Natural killer cell (primary cell): ENCODE measurements around the gene CEACAM16. TPM values are rescaled to one million over a fixed set of nuclear protein-coding genes. Genes with fewer than 3 reads are reported as not detected.

Experiments used
- ATAC-seq, 3 donors: fragments of 150-1000 bp in 2 of 3; fragments of 200-7000 bp in 1 of 3; cut with Tn5 transposase; 1 replicate in 1 of 3; 2 replicates in 2 of 3; pipeline ENCODE4 v1.10.0; 2021; ENCODE audit warnings: mild to moderate bottlenecking in 2 of 3, moderate library complexity in 2 of 3
- DNase-seq, 2 donors: peaks; one replicate each; pipeline versions ENCODE4 v3.0.0 to v3.0.0-alpha.2; 2013 to 2021; ENCODE audit warnings: mixed read lengths in 1 of 2
- H3K27ac ChIP-seq: one replicate; pipeline ENCODE4 v1.5.1; 2013; ENCODE audit warnings: mild to moderate bottlenecking, low read length
- H3K27me3 ChIP-seq: one replicate; pipeline ENCODE4 v1.6.1; 2013; ENCODE audit warnings: low read length; ENCODE audit not compliant: control insufficient read depth, insufficient read depth
- H3K36me3 ChIP-seq: one replicate; pipeline ENCODE4 v1.6.1; 2013; ENCODE audit warnings: low read length; ENCODE audit not compliant: control insufficient read depth, insufficient read depth
- H3K4me1 ChIP-seq: one replicate; pipeline ENCODE4 v1.6.1; 2013; ENCODE audit warnings: low read length; ENCODE audit not compliant: control insufficient read depth, insufficient read depth
- H3K4me3 ChIP-seq: one replicate; pipeline ENCODE4 v1.5.1; 2013; ENCODE audit warnings: low read length
- H3K9me3 ChIP-seq: one replicate; pipeline ENCODE4 v1.6.1; 2013; ENCODE audit warnings: low read length; ENCODE audit not compliant: control insufficient read depth, insufficient read depth
- H3K27ac Mint-ChIP-seq, 2 donors: one replicate each; pipeline ENCODE4 v1.8.0; 2022; ENCODE audit warnings: mild to moderate bottlenecking in 2 of 2, mixed read lengths in 2 of 2, moderate library complexity in 1 of 2
- H3K27me3 Mint-ChIP-seq, 2 donors: one replicate each; pipeline ENCODE4 v1.8.0; 2022; ENCODE audit warnings: low read depth in 2 of 2, mixed read lengths in 2 of 2
- H3K36me3 Mint-ChIP-seq: one replicate; pipeline ENCODE4 v1.8.0; 2022; ENCODE audit warnings: mixed read lengths
- H3K4me1 Mint-ChIP-seq, 2 donors: one replicate each; pipeline ENCODE4 v1.8.0; 2022; ENCODE audit warnings: mixed read lengths in 2 of 2
- H3K4me3 Mint-ChIP-seq: one replicate; pipeline ENCODE4 v1.8.0; 2022; ENCODE audit warnings: mild to moderate bottlenecking, moderate library complexity, mixed read lengths
- H3K9me3 Mint-ChIP-seq, 2 donors: one replicate each; pipeline ENCODE4 v1.8.0; 2022; ENCODE audit warnings: mixed read lengths in 2 of 2
- CTCF ChIP-seq: fragments of 200-600 bp; IDR thresholded peaks from one replicate; pipeline ENCODE4 v1.8.0; 2022; ENCODE audit warnings: antibody characterized with exemption
- WGBS: methylation state at CpG from one replicate; pipeline ENCODE4 v1.1.7; 2013; ENCODE audit warnings: missing lambda C conversion rate; ENCODE audit not compliant: insufficient coverage; 5-methylcytosine and 5-hydroxymethylcytosine counted together
- intact Hi-C: fragments of 100-400 bp; cut with micrococcal nuclease; formaldehyde crosslinking; loops from one replicate; pipeline ENCODE4 v1.14.2; 2022
- total RNA-seq, 4 donors: library from RNA; stranded (reverse); fragments of 120-200 nt in 1 of 4; gene quantifications; one replicate each; pipeline versions ENCODE4 v1.2.3 to v1.2.4, GENCODE V29; 2013 to 2022

CEACAM16 gene
- total RNA-seq, 3 donors from 2014 or later (not counting 1 experiment from before 2014, with no cell fraction given): not detected

- Histone ChIP-seq H3K4me3 (no peak overlapping the region), H3K36me3 (no peaks in the 10 kb centered on the region), H3K27ac (no peak overlapping the region), H3K27me3 (no peaks in the 10 kb centered on the region), H3K4me1 (peaks cover 2% of the 10 kb centered on the region), H3K9me3 (no peaks in the 10 kb centered on the region)
- no peaks in the 10 kb centered on the region for H3K27me3 Mint-ChIP-seq
- no peak overlapping the region for H3K27ac Mint-ChIP-seq
- intact Hi-C loops: no loop called here
- ATAC-seq (no peak), DNase-seq (no peak)
- no peaks in the 10 kb centered on the region for H3K36me3 Mint-ChIP-seq
- no peak for TF ChIP-seq CTCF
- H3K4me3 Mint-ChIP-seq: no peak overlapping the region
- H3K4me1 Mint-ChIP-seq: no peaks in the 10 kb centered on the region
- no peaks in the 10 kb centered on the region for H3K9me3 Mint-ChIP-seq
- 86% methylated on average over 1 of the region's 1 CpG for WGBS
Measured at GRCh38 chr19:44704982-44705381, 6.0 kb downstream of the CEACAM16 start.

GRCh38 chr19:44705502-44706010, 6.6 kb downstream of the CEACAM16 start:
- Mint-ChIP-seq H3K27ac (no peak overlapping the region), H3K27me3 (no peaks in the 10 kb centered on the region), H3K9me3 (no peaks in the 10 kb centered on the region), H3K4me1 (peaks cover 3% of the 10 kb centered on the region in 2 donors), H3K4me3 (no peak overlapping the region), H3K36me3 (no peaks in the 10 kb centered on the region)
- no peaks in the 10 kb centered on the region for H3K27me3 ChIP-seq
- DNase-seq: no peak
- no peaks in the 10 kb centered on the region for H3K36me3 ChIP-seq
- TF ChIP-seq CTCF: no peak
- no peak overlapping the region for H3K27ac ChIP-seq
- H3K4me3 ChIP-seq: no peak overlapping the region
- ATAC-seq: no peak
- H3K9me3 ChIP-seq: no peaks in the 10 kb centered on the region
- H3K4me1 ChIP-seq: peaks cover 8% of the 10 kb centered on the region
- intact Hi-C loops: no loop called here
- 87% methylated on average over 12 of the region's 12 CpGs for WGBS

- no peak overlapping the region for H3K4me3 Mint-ChIP-seq
- no peak for ATAC-seq
- DNase-seq: no peak
- no peaks in the 10 kb centered on the region for H3K9me3 ChIP-seq
- H3K4me1 Mint-ChIP-seq: peaks cover 8 to 10% of the 10 kb centered on the region in 2 donors
- no peak overlapping the region for H3K4me3 ChIP-seq
- no peak for TF ChIP-seq CTCF
- H3K27me3 Mint-ChIP-seq: no peaks in the 10 kb centered on the region
- intact Hi-C loops: no loop called here
- no peaks in the 10 kb centered on the region for H3K36me3 ChIP-seq
- H3K27ac ChIP-seq: no peak overlapping the region
- H3K36me3 Mint-ChIP-seq: no peaks in the 10 kb centered on the region
- no peak overlapping the region for H3K27ac Mint-ChIP-seq
- no peaks in the 10 kb centered on the region for H3K9me3 Mint-ChIP-seq
- WGBS: 96% methylated on average over 5 of the region's 6 CpGs
- H3K4me1 ChIP-seq: peaks cover 11% of the 10 kb centered on the region
- H3K27me3 ChIP-seq: no peaks in the 10 kb centered on the region
Measured at GRCh38 chr19:44706506-44707236, 7.7 kb downstream of the CEACAM16 start.

GRCh38 chr19:44707794-44708193, 8.8 kb downstream of the CEACAM16 start:
- TF ChIP-seq CTCF: no peak
- no peak overlapping the region for H3K4me3 Mint-ChIP-seq
- no peaks in the 10 kb centered on the region for H3K9me3 ChIP-seq
- H3K4me3 ChIP-seq: no peak overlapping the region
- ATAC-seq: no peak
- peaks cover 8 to 10% of the 10 kb centered on the region in 2 donors for H3K4me1 Mint-ChIP-seq
- H3K27me3 Mint-ChIP-seq: no peaks in the 10 kb centered on the region
- no peak for DNase-seq
- H3K36me3 ChIP-seq: no peaks in the 10 kb centered on the region
- intact Hi-C loops: no loop called here
- no peaks in the 10 kb centered on the region for H3K9me3 Mint-ChIP-seq
- no peak overlapping the region for H3K27ac ChIP-seq
- no peak overlapping the region for H3K27ac Mint-ChIP-seq
- 93% methylated on average over 20 of the region's 20 CpGs for WGBS
- H3K27me3 ChIP-seq: no peaks in the 10 kb centered on the region
- H3K36me3 Mint-ChIP-seq: no peaks in the 10 kb centered on the region
- H3K4me1 ChIP-seq: peaks cover 11% of the 10 kb centered on the region
